IMR-90 (cell line): ENCODE results near the gene SLC26A3. TPM values are rescaled to one million over a fixed set of nuclear protein-coding genes. Genes with fewer than 3 reads are reported as not detected.

Experiments used
- ATAC-seq: fragments of 200-7000 bp; cut with Tn5 transposase; 2 replicates; pipeline ENCODE4 v1.9.1; 2020; ENCODE audit warnings: low read depth, mild to moderate bottlenecking, moderate library complexity
- BruUV-seq: library from RNA; stranded (reverse); fragments of 400-500 nt; replicated peaks from 2 replicates; lab custom pipeline; 2021; lab: Mats Ljungman, UMichigan
- CTCF ChIA-PET: fragments of 300-600 bp; formaldehyde crosslinking; extraction: SDS; loops from one replicate; lab custom pipeline; 2021; ENCODE audit warnings: antibody characterized with exemption; lab: Yijun Ruan, JAX
- POLR2A ChIA-PET: fragments of 300-600 bp; sonication (Branson Sonifier 250); formaldehyde crosslinking; loops from one replicate; lab custom pipeline; 2022; ENCODE audit warnings: antibody characterized with exemption; ENCODE audit not compliant: unreplicated experiment; lab: Charles Lee
- DNase-seq: peaks from one replicate; pipeline ENCODE4 v3.0.0; 2013
- H2AFZ ChIP-seq: replicated peaks from 2 replicates; pipeline ENCODE3; 2013; ENCODE audit warnings: low read length, mild to moderate bottlenecking; ENCODE audit not compliant: poor library complexity
- H2AK5ac ChIP-seq: 2 replicates; pipeline ENCODE4 v1.6.1; 2013; ENCODE audit warnings: low read depth, low read length, inconsistent platforms
- H2AK9ac ChIP-seq: replicated peaks from 2 replicates; pipeline ENCODE3; 2013; ENCODE audit warnings: mild to moderate bottlenecking, low read depth, low read length, moderate library complexity; ENCODE audit not compliant: poor library complexity
- H2BK120ac ChIP-seq: 2 replicates; pipeline ENCODE4 v1.6.1; 2013; ENCODE audit warnings: low read depth, low read length, inconsistent platforms
- H2BK15ac ChIP-seq: 3 replicates; pipeline ENCODE4 v1.6.1; 2013; ENCODE audit warnings: low read depth, low read length, inconsistent platforms
- H2BK20ac ChIP-seq: 2 replicates; pipeline ENCODE4 v1.6.1; 2013; ENCODE audit warnings: low read depth, mild to moderate bottlenecking, inconsistent platforms, low read length, moderate library complexity
- H2BK5ac ChIP-seq: 2 replicates; pipeline ENCODE4 v1.6.1; 2013; ENCODE audit warnings: mild to moderate bottlenecking, low read depth, low read length, inconsistent platforms; ENCODE audit not compliant: poor library complexity, severe bottlenecking
- H3K14ac ChIP-seq: replicated peaks from 2 replicates; pipeline ENCODE4 v1.6.1; 2013; ENCODE audit warnings: low read depth, low read length, inconsistent platforms
- H3K18ac ChIP-seq: 2 replicates; pipeline ENCODE4 v1.6.1; 2013; ENCODE audit warnings: low read depth, low read length, control low read depth
- H3K23ac ChIP-seq: 2 replicates; pipeline ENCODE4 v1.6.1; 2013; ENCODE audit warnings: low read depth, low read length, inconsistent platforms
- H3K27ac ChIP-seq: 2 replicates; pipeline ENCODE4 v1.5.1; 2013; ENCODE audit warnings: mild to moderate bottlenecking, control low read depth, low read length; ENCODE audit not compliant: insufficient read depth
- H3K27me3 ChIP-seq: 2 replicates; pipeline ENCODE4 v1.6.1; 2013; ENCODE audit warnings: low read length; ENCODE audit not compliant: control insufficient read depth, insufficient read depth
- H3K36me3 ChIP-seq: 2 replicates; pipeline ENCODE4 v1.6.1; 2013; ENCODE audit warnings: low read length, mixed read lengths; ENCODE audit not compliant: control insufficient read depth, insufficient read depth
- H3K4ac ChIP-seq: 2 replicates; pipeline ENCODE4 v1.6.1; 2013; ENCODE audit warnings: low read depth, low read length, inconsistent platforms
- H3K4me1 ChIP-seq: 2 replicates; pipeline ENCODE4 v1.6.1; 2013; ENCODE audit warnings: low read length, mixed read lengths; ENCODE audit not compliant: control insufficient read depth, insufficient read depth
- H3K4me2 ChIP-seq: 2 replicates; pipeline ENCODE4 v1.6.1; 2013; ENCODE audit warnings: low read depth, mild to moderate bottlenecking, control low read depth, low read length, moderate library complexity
- H3K4me3 ChIP-seq: 2 replicates; pipeline ENCODE4 v1.5.1; 2013; ENCODE audit warnings: low read depth, mild to moderate bottlenecking, control low read depth, low read length, moderate library complexity; ENCODE audit not compliant: insufficient read depth
- H3K56ac ChIP-seq: 2 replicates; pipeline ENCODE4 v1.6.1; 2013; ENCODE audit warnings: low read length, inconsistent platforms; ENCODE audit not compliant: insufficient read depth; ENCODE audit errors: extremely low read depth
- H3K79me1 ChIP-seq, 2 experiments: 2 replicates each; pipeline ENCODE4 v1.6.1; 2013; ENCODE audit warnings: low read length in 2 of 2, inconsistent platforms in 1 of 2, low read depth in 1 of 2
- H3K9ac ChIP-seq: 2 replicates; pipeline ENCODE4 v1.6.1; 2013; ENCODE audit warnings: low read depth, low read length, control low read depth
- H3K9me1 ChIP-seq: 2 replicates; pipeline ENCODE4 v1.6.1; 2013; ENCODE audit warnings: low read length, inconsistent platforms; ENCODE audit not compliant: insufficient read depth
- H3K9me3 ChIP-seq: 2 replicates; pipeline ENCODE4 v1.6.1; 2013; ENCODE audit warnings: low read length; ENCODE audit not compliant: control insufficient read depth, insufficient read depth
- H4K20me1 ChIP-seq: 2 replicates; pipeline ENCODE4 v1.6.1; 2013; ENCODE audit warnings: low read length, inconsistent platforms; ENCODE audit not compliant: insufficient read depth
- H4K5ac ChIP-seq: 2 replicates; pipeline ENCODE4 v1.6.1; 2013; ENCODE audit warnings: mild to moderate bottlenecking, low read depth, low read length, control low read depth
- H4K8ac ChIP-seq, 2 experiments: 2 replicates each; pipeline ENCODE4 v1.6.1; 2013; ENCODE audit warnings: low read depth in 2 of 2, low read length in 2 of 2, control low read depth in 1 of 2, inconsistent platforms in 1 of 2
- H4K91ac ChIP-seq: 2 replicates; pipeline ENCODE4 v1.6.1; 2013; ENCODE audit warnings: low read depth, low read length, inconsistent platforms; ENCODE audit not compliant: insufficient read depth
- BHLHE40 ChIP-seq: fragments of 150-350 bp; IDR thresholded peaks from 2 replicates; pipeline ENCODE4 v1.6.1; 2016; ENCODE audit warnings: mild to moderate bottlenecking, low read depth, low read length
- ELK1 ChIP-seq: fragments of 150-350 bp; IDR thresholded peaks from 2 replicates; pipeline ENCODE4 v1.6.1; 2016; ENCODE audit warnings: low read depth, mild to moderate bottlenecking, low read length, moderate library complexity, borderline replicate concordance
- MAZ ChIP-seq: IDR thresholded peaks from 2 replicates; pipeline ENCODE4 v1.6.1; 2012; ENCODE audit warnings: low read depth, mild to moderate bottlenecking, low read length, improper control_type of control experiment, moderate library complexity, borderline replicate concordance
- MXI1 ChIP-seq: IDR thresholded peaks from 2 replicates; pipeline ENCODE4 v1.6.1; 2012; ENCODE audit warnings: low read depth, mild to moderate bottlenecking, low read length, moderate library complexity, borderline replicate concordance
- POLR2A ChIP-seq: IDR thresholded peaks from 2 replicates; pipeline ENCODE4 v1.6.1; 2012; ENCODE audit warnings: mild to moderate bottlenecking, low read depth, low read length
- RAD21 ChIP-seq: IDR thresholded peaks from 2 replicates; pipeline ENCODE4 v1.6.1; 2012; ENCODE audit warnings: low read length, improper control_type of control experiment
- WGBS, 2 experiments: methylation state at CpG; one replicate each; pipeline versions ENCODE4 v1.1.5 to v1.1.7; 2013; ENCODE audit warnings: missing lambda C conversion rate in 2 of 2; ENCODE audit not compliant: insufficient read length in 1 of 2; ENCODE audit errors: extremely low coverage in 2 of 2; 5-methylcytosine and 5-hydroxymethylcytosine counted together
- dilution Hi-C: fragments of 300-500 bp; cut with HindIII; formaldehyde crosslinking; loops from one replicate; pipeline ENCODE4 v1.14.3; 2018; ENCODE audit warnings: low sequenced_read_pairs; ENCODE audit not compliant: unreplicated experiment
- in situ Hi-C: fragments of 300-500 bp; cut with MboI; formaldehyde crosslinking; loops from 3 replicates; pipeline ENCODE4 v1.14.3; 2019; ENCODE audit warnings: low sequenced_read_pairs, inconsistent platforms, mixed read lengths
- intact Hi-C: fragments of 100-400 bp; cut with micrococcal nuclease; formaldehyde crosslinking; loops from 2 replicates; pipeline ENCODE4 v1.10.0; 2022
- polyA plus RNA-seq, 3 experiments: library from polyadenylated mRNA; depleted of rRNA; stranded (reverse); fragments of >200 nt; gene quantifications; 2 replicates each; pipeline ENCODE4 v1.2.3, GENCODE V29; 2012; ENCODE audit warnings: low replicate concordance in 1 of 3
- total RNA-seq: library from RNA; depleted of rRNA; stranded (reverse); fragments of >200 nt; gene quantifications from 2 replicates; pipeline ENCODE4 v1.2.3, GENCODE V29; 2012

Gene SLC26A3
- total and polyA plus RNA-seq, 2 of the 4 experiments (the other 2 are of a cell fraction) = not detected

- Histone ChIP-seq H2BK15ac (no peak overlapping the region), H3K27me3 (peaks cover 16% of the 10 kb centered on the region), H3K4me1 (no peaks in the 10 kb centered on the region), H3K27ac (no peak overlapping the region), H3K79me1 (no peaks in the 10 kb centered on the region), H4K5ac (no peak overlapping the region), H2AFZ (no peak overlapping the region), H2BK120ac (no peak overlapping the region), H2AK9ac (no peak overlapping the region), H3K18ac (no peak overlapping the region), H3K14ac (no peak overlapping the region), H2BK5ac (no peak overlapping the region), H3K9me3 (no peaks in the 10 kb centered on the region), H4K20me1 (no peaks in the 10 kb centered on the region), H3K9ac (no peak overlapping the region), H3K23ac (no peak overlapping the region), H3K56ac (no peak overlapping the region), H3K4me3 (no peak overlapping the region), H3K4me2 (no peak overlapping the region), H2AK5ac (no peak overlapping the region), H3K36me3 (no peaks in the 10 kb centered on the region), H4K8ac (no peak overlapping the region), H3K4ac (no peak overlapping the region), H4K91ac (no peak overlapping the region), H3K9me1 (no peaks in the 10 kb centered on the region), H2BK20ac (no peak overlapping the region)
- in situ Hi-C loops (no loop called here), dilution Hi-C loops (no loop called here), intact Hi-C loops (no loop called here)
- 80% methylated on average over 1 of the region's 3 CpGs; no CpG with 5 or more reads in 1 of the 2 experiments for WGBS, 2 experiments
- ATAC-seq (no peak), DNase-seq (no peak)
- TF ChIP-seq ELK1 = no peak
- TF ChIP-seq BHLHE40 = no peak
- no peak for TF ChIP-seq RAD21
- TF ChIP-seq POLR2A = no peak
- no peak for TF ChIP-seq MXI1
- no peak for TF ChIP-seq MAZ
- CTCF ChIA-PET = no interaction called here
- POLR2A ChIA-PET = no interaction called here
- no TSS peak for BruUV-seq
These were observed 25.3 kb downstream of the SLC26A3 start for GRCh38 chr7:107777702-107778101.
